GM19043 (cell line): Measurements from ENCODE around the gene FAM53A.
A peak's percentile ranks its signal among the peaks of the same experiment; 100 is the strongest.
"Not testable (repeated sequence)": the region's sequence is repeated elsewhere in the genome, so short reads cannot be mapped to it uniquely, and the experiment has no call there.

Source experiments
- ATAC-seq: cut with Tn5 transposase; IDR thresholded peaks from one replicate; pipeline ENCODE4 v1.9.1; 2021; ENCODE audit warnings: low read depth; ENCODE audit not compliant: unreplicated experiment

Gene FAM53A

GRCh38 chr4:1717129-1718094, 33.3 kb upstream of the FAM53A start:
- no peak for ATAC-seq

DNA sequence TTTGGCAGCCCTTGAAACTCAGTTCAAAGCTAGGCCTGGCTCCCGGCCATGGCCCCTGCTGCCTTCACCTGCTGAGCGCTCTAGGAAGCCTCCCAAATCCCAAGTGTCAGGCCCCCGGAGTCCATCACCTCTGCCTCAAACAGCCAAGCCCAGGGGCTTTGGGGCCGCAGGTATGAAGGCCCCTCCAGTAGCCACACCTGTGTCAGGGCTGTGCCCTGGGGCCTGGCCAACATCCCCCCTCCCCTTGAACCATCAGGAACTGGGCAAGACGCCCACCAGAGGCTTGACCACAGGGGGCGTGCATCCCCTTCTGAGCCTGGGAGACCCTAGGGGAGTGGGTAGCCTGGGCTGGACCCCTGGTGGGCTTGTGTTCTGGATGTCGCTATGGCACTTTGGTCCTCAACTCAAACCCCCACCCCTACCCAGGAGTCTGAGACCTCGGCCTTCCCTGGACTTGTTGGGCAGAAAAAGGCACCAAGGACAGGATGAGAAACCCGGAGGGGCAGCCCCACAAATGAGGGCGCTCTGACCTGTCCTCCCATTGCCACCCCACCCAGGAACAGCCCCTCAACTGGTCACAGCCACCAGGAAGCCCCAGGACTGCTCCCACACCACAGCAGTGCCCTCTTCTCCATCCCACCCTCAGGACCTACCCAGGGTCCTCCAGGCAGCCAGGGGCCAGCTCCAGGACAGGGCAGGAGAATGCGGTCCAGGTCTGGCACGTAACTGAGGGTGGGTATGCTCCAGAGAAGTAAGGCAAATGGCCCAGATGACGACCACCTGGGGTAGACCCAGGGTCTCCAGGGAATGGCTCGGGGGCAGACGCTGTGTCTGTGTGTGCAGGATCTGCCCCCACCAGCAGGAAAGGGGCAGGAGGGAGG, 32.2 kb upstream of the FAM53A start:
- no peak for ATAC-seq

DNA sequence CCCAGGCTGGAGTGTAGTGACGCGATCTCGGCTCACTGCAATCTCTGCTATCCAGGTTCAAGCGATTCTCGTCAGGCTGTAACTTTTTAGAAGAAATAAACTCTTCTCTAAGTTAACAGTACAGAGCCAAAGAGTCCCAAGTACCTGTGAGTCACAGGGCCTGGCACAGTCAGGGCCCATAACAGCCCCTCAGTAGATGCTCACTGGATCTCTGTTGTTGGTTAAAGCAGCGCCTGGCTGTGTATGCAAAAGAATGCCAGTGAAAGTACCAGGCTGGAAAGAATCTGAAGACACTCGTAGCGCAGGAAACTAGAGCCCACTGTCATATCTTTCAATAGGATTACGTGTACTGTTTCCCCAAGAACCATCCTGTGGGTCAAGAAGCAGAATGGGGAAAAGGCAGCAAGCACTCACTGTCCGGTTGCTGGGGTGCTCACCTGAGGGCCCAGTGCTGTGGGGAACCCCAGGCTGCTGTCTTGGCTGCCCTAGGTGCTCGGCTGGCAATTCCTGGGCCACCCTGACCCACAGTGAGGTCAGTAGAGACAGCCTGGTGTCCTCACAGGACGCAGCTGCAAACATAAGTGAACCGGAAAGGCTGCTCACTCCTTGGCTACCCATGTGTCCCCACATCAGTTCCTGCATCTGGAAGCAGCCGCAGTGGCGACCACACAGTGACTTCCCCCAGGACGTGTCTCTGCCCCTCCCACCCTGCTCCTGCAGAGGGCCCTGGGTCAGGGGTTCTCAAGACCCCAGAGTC, 31.1 kb upstream of the FAM53A start:
- no peak for ATAC-seq

DNA sequence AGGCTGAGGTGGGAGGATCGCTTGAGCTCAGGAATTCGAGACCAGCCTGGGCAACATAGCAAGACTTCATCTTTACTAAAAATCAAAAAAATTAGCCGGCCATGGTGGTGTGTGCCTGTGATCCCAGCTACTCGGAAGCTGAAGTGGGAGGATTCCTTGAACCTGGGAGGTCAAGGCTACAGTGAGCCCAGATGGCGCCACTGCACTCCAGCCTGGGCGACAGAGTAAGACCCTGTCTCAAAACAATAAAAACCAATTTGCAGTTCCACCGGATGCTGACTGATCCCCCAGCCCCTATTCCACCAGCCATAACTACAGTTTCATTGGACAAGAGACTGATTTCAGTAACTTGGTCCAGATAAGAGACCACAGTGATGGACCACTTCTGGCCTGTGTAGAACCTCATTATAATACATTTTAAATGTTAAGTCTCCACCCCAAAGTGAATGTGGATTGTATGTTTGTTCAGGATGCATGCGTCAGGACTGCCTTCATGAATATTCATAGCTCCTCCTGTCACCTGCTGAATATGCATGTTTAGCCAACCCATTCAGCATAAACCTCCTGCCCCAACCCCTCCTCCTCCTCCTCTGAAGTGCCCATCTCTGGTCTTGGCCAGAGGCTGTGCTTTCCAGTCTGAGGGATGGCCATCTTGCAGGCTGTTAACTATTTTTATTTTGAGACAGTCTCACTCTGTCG, 30.3 kb upstream of the FAM53A start:
- ATAC-seq = no peak

- ATAC-seq = peak; percentile 8
Measured at GRCh38 chr4:1713003-1713851, 29.1 kb upstream of the FAM53A start.

- peak; percentile 76 for ATAC-seq
Measured at GRCh38 chr4:1712216-1713002, 28.3 kb upstream of the FAM53A start, which contains the start of gene SLBP. TSS of gene SLBP (minus strand) at chr4:1712319. CDS start at chr4:1712188, 131 bp downstream.

DNA sequence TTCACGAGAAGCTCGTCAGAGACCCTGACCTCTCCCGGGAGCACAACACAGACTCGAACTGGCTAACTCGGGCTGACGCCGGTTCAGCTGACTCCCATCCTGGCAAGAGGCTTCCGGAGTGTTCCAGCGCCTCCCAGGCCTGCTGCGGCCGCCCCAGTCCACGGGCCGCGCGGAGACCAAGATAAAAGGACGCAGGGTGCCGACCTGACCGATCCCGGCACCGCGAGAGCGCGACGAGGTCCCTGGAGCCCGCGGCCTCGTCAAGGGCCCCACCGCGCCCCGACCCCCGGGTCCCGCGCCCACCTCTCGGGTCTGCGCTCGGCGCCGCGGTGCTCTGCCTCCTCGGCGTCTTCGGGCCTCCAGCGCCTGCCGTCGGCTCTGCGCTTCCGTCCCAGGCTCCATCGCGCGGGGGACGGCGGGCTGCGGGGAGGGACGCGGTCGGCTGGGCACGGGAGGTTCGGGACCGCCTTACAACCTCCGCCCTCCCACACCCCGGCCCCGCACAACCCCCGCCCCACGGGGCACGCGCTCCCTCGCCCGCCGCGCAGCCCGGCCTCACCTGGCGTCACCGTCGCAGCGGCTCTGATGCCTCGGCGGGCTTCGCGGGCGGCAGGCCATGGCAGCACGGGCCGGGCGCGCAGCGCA, 27.6 kb upstream of the FAM53A start:
- no peak for ATAC-seq

DNA sequence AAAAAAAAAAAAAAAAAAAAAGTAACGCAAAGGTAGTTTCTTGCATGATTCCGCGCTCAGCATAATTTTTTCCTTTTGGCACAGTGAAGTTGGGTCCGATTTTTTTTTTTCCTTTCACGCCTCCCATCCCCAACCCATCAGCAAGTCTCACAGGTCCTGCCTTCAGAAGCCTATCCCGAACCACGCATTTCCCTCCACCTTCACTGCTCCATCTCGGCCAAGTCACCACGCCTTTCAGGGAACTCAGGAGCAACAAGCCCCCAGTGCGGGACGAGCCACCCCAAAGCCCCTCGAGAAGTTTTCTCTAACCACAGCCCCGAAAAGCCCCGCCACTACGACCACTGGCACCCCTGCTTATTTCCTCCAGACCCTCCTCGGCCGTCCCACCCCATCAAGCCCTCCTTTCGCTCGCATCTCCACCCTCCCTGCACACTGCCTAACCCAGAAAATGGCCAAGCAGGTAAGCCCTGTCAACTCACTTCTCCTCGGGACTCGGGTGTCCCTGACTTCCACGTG, 27.0 kb upstream of the FAM53A start:
- ATAC-seq = no peak

- no peak for ATAC-seq
Measured at GRCh38 chr4:1708581-1708980, 24.5 kb upstream of the FAM53A start.

DNA sequence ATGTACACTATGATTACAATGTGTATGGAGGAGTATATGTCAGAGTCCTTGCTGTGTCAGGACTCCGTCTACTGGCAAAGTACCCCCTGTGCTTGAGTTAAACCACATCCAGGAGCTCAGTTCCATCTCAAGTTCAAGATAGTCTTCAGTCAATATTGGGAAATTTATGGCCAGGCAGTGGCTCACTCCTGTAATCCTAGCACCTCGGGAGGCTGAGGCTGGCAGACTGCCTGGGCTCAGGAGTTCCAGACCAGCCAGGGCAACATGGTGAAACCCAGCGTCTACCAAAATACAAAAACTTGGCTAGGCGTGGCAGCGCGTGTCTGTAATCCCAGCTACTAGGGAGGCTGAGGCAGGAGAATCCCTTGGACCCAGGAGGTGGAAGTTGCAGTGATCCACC, 22.2 kb upstream of the FAM53A start:
- no peak for ATAC-seq

GRCh38 chr4:1705732-1706131, 21.6 kb upstream of the FAM53A start:
- ATAC-seq = no peak

DNA sequence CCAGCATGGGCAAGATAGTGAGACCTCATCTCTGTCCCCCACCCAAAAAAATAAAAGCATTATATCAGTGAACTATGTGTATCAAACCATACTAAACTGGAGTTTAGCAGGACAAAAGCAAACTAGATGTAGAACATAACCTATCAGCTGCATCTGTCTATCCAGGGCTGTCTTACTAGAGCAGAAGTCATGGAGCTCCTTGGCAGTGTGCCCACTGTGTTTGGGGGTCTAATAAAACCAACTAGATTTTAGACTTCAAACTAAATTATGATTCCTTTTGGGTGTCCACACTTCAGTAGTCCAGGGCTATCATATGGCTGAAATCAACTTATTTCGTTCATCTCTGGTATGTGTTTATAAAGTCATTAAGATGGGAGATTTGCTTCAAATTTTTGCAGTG, 19.8 kb upstream of the FAM53A start:
- no peak for ATAC-seq

GRCh38 chr4:1701671-1702070, 17.6 kb upstream of the FAM53A start:
- not testable (repeated sequence) for ATAC-seq

- ATAC-seq = no peak
Measured at GRCh38 chr4:1695913-1696312, 11.8 kb upstream of the FAM53A start.

DNA sequence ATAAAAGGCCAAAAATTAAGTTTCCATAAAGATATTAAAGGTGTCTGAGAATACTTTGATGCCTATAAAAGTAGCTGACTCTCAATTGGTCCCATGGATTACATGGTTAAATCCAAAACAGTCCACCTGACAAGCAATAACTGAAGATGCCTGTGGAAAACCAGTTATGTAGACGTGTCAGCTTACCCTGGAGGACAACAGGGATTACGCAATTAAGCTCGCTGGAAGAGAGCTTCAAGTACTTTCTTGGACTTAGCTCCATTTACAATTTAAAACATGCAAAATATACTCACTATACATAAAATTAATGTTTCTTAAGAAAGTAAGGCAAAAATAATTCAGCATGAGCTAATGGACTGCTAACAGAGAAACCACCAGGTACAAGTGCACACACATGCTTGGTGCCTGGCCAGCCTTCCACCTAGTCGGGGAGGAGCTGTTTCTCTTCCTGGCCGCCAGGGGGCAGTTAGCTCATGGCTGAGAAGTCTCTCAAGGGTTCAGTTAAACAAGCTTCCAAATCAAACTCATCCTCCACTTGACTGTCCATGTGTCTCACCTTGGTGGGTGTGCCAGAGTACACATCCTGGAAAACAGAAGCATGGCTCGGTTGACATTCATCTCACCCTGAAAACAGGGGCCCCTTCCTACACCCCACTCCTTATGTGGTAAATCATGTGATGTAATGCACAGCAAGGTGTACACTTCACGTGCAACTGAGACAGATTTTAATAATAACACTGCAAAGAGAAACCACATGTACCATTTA, 9.2 kb upstream of the FAM53A start:
- no peak for ATAC-seq

- no peak for ATAC-seq
Measured at GRCh38 chr4:1691737-1692373, 7.7 kb upstream of the FAM53A start.
